GM19463 (cell line): ENCODE results near the gene PTPN22.

Source experiments
- ATAC-seq: cut with Tn5 transposase; IDR thresholded peaks from one replicate; pipeline ENCODE4 v1.9.1; 2021; ENCODE audit warnings: mild to moderate bottlenecking, moderate library complexity; ENCODE audit not compliant: unreplicated experiment

PTPN22 gene

DNA sequence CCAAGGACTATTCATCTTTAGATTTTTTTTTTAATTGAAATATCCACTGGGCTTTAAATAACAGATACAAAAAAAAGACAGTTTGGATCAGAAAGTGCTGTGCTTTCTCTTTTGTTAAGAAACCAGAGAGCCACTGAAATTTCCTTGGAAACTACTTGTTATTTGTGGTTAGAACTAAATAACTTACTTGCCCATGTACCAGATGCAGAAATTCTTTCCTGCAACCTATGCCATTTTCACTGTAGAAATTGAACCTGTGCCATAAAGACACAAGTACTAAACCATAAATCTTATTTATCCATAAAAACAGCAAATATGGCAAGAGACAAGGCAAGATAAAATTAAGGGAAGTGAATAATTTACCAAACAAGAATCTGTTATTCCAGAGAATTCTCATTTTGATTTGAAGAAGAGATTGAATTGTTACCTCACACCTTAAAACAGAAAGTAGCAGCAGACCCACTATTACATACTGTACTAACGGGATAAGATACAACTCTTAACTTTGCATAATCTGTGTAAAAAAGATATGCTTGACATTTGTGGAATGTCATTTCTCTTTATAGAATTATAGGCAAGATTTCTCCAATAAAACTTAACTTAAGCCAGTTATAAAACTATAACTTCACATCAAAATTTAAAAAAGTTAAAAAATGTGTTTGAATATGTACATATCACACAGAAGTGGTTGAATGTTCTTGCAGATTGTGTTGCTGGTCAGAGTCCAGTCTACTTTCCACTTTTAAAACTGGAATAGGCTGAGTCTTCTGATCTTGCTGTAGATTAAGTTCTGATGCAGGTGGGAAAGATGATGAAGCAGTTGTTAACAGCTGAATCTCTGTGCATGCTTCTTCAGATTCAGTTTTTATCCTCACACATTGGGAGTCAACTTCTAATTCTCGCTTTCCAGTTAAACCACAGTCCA lies 105.9 kb downstream of the PTPN22 start:
- no peak for ATAC-seq
